ENCODE results near the gene RRAD.

Gene RRAD

DNA sequence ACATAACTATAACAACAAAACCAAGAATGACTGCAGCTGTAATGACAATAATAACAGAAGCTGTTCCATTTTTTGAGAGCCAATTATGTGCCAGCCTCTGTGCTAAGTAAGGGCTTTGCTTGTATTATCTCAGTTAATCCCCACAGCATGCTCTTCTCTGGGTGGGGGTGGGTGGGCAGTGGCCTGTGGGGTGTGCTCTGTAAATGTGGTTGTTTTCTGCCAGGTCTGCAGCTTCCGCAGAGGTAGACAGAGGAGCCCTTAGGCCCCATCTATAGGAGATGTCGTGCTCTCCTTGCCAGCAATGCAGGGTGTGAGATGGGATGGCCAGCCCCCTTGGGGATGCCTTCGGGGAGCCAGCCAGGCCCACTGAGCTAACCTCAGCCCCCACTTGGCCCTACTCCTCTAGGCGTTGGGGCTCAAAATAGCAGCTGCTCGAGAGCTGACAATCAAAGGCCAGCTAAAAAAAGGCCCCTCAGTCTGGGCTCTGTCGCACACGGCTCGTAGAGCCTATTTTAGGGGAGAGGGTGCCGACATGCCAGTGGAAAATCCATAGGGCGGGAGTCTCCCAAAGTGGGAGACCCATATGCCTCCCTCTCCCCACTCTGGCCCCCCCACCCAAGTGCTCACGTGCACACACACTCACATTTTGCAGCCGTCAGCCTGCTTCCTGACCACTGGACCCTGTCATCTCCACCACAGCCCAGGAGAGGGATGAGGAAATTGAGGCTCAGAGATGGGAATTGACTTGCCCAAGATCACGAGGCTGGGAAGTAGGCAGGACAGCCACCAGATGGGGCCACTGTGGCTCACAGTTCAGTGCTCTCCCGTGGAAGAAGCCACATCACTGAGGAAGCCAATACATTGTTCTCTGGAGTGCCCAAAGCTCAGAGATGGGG lies 22.4 kb downstream of the RRAD start:
- no peak for TF ChIP-seq CTCF (conservative IDR thresholded peaks at IDR 0.05; ENCODE audit: low read depth, low read length)
- no peak for DNase-seq (ENCODE audit: low read depth)

DNA sequence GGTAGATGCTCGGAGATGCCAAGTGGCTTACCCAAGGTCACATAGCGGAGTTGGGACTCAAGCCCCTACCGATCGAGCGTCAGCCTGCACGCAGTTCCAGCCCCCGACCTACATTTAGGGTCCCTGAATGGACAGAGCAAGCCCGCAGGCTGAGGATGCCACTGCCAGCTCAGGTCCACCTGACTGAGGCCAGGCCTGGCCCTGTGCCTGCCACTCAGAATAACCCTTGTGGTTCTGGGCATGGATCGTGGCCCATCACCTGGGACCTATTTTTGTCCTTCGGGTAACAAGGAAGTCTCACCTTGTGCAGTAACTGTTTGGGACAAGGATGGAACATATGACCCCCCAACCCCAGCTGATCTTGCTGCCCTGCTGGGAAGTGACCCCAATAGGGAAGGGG lies 23.7 kb downstream of the RRAD start:
- TF ChIP-seq CTCF (conservative IDR thresholded peaks at IDR 0.05; ENCODE audit: low read depth, low read length), result no peak
- H3K4me3 ChIP-seq (ENCODE audit: low read length), result no peak overlapping the region
- DNase-seq (ENCODE audit: low read depth), result no peak

More for the DNA sequence above, 22.4 kb downstream of the RRAD start:
- no peak overlapping the region for H3K4me3 ChIP-seq (ENCODE audit: low read length)

DNA sequence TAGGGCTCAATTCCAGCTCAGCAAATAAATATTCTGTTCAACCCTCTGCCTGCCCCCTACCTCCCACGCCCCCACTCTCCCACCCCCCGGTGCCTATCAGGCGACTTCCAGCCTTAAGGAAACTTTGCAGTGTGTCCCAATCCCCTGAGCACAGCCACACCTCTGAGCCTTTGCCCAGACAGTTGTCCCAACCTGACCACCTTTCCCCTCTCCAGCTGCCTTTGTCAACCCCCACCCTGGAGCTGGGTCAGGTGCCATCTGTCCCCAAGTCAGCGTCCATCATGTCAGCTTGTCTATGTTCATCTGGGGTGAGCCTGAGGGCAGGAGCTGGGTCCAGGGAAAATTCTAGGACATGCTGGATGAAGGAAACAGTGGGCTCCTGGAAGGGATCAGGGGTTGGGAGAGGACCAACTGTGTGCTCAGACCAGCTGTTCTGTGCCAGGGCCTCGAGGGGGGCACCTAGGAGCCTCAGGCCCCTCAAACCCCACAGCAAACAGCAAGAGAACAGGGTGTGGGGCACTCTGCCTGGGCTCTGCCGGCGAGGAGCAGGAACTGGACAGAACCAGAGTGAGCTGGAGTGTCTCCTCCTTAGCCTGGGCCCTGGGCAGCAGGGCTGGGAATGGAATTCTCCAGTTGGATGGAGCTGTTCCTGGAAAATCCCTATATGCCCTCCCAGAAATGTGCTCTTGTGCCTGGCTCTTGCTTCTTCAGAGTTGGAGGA lies 24.5 kb downstream of the RRAD start:
- no peak for DNase-seq (ENCODE audit: low read depth)
- no peak overlapping the region for H3K4me3 ChIP-seq (ENCODE audit: low read length)
- TF ChIP-seq CTCF (conservative IDR thresholded peaks at IDR 0.05; ENCODE audit: low read depth, low read length), result no peak

DNA sequence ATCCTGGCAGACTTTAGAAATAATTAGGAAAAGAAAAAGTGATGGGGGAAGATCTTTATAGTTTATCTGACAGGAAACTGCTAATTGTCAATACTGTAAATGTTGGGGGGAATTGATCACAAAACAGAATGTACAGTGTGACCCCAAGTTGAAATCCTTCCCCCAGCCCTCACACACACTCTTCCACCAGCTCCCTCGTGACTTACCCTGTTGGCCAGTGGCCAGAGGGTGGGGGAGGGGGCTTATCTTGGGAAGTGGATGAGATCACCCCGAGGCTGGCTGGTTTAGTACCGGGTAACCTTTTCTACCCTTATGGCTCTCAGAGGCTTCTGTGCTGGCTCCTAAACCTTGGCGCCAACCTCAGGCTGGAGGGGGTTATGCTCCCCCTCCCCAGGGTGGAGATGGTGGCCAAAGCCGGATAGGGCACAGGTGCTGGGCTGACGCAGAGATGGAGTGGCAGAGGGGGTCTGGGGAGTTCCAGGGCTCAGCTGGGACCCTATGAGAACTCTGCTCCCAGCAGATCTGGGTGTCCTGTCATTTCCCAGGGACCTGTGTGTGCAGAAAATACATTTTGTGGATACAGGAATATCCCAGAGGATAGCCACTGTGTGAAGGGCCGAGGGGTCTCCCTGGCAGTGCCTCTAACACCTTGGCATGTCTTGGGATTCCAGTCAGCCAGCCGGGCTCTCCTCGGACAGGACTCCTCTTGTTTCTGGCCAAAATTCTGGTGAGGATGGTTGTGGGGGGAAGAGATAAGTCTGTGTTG lies 25.2 kb downstream of the RRAD start:
- TF ChIP-seq CTCF (conservative IDR thresholded peaks at IDR 0.05; ENCODE audit: low read depth, low read length), result no peak
- H3K4me3 ChIP-seq (ENCODE audit: low read length), result no peak overlapping the region
- DNase-seq (ENCODE audit: low read depth), result no peak

GRCh38 chr16:66899310-66899944 lies 25.9 kb downstream of the RRAD start:
- H3K4me3 ChIP-seq (ENCODE audit: low read length), result no peak overlapping the region
- TF ChIP-seq CTCF (conservative IDR thresholded peaks at IDR 0.05; ENCODE audit: low read depth, low read length), result no peak
- DNase-seq (ENCODE audit: low read depth), result no peak

GRCh38 chr16:66898933-66899309 lies 26.4 kb downstream of the RRAD start:
- H3K4me3 ChIP-seq (ENCODE audit: low read length), result no peak overlapping the region
- DNase-seq (ENCODE audit: low read depth), result no peak
- no peak for TF ChIP-seq CTCF (conservative IDR thresholded peaks at IDR 0.05; ENCODE audit: low read depth, low read length)

Measured in retinal pigment epithelial cell (primary cell).